ENCODE measurements around the gene OR7E24. TPM values are rescaled to one million over a fixed set of nuclear protein-coding genes. Genes with fewer than 3 reads are reported as not detected.
"Not testable (repeated sequence)": the region's sequence is repeated elsewhere in the genome, so short reads cannot be mapped to it uniquely, and the experiment has no call there.

Gene OR7E24
- not detected for total RNA-seq

- TF ChIP-seq POLR2AphosphoS5 (IDR thresholded peaks at IDR 0.05) (no peak), CTCF (IDR thresholded peaks at IDR 0.05) (no peak), EP300 (IDR thresholded peaks at IDR 0.05; ENCODE audit: low read depth) (no peak), POLR2A (IDR thresholded peaks at IDR 0.05) (no peak)
- 77 to 81% methylated on average over 1 of the region's 1 CpG for WGBS, 2 donors (ENCODE audit: low coverage in 1 of 2)
- intact Hi-C loops (cut with DNase I; ENCODE audit: low total_unique reads): no loop called here
- in situ Hi-C loops (cut with MboI; ENCODE audit: low pct_ligation_motif_present in 1 of 4, low pct_unique_long_range_greater_than_20kb in 1 of 4, low sequenced_read_pairs in 3 of 4): no loop called here
- Histone ChIP-seq H3K27ac (no peak within 1 kb of the TSS), H3K36me3 (no peaks in the 10 kb centered on the region), H3K27me3 (no peaks in the 10 kb centered on the region), H3K9me3 (no peaks in the 10 kb centered on the region), H3K4me1 (no peaks in the 10 kb centered on the region), H3K4me3 (no peak within 1 kb of the TSS)
- DNase-seq: no peak
These were observed at the start of gene OR7E24 for GRCh38 chr19:9250630-9251029. Gene OR7E24, plus strand, starts transcription at chr19:9250930. Its CDS starts 114 bp downstream, at chr19:9251044.

DNA sequence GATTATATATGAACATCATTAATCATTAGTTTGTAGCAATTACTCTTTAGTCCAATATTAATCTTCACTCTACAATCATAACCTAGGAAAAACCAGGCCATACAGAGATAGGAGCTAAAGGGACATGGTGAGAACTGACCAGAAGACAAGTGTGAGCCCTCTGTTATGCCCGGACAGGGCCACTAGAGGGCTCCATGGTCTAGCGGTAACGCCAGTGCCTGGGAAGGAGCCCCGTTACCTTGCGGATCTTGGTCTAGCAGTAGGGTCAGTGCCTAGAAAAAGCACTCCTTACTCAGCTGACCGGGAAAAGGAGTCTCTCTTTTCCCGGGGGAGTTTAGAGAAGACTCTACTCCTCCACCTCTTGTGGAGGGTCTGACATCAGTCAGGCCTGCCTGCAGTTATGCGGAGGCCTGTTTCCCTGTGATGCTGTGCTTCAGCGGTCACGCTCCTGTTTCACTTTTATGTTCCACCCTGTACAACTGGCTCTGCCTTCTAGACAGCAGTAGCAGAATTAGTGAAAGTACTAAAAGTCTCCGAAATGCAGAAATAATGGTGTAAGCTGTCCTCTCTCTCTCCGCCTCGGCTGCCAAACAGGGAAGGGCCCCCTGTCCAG lies 45.1 kb upstream of the OR7E24 start:
- Histone ChIP-seq H3K9me3 (no peaks in the 10 kb centered on the region), H3K27me3 (no peaks in the 10 kb centered on the region), H3K27ac (no peak overlapping the region), H3K4me1 (peaks cover 0 to 5% (median 2%) of the 10 kb centered on the region in 4 donors), H3K36me3 (no peaks in the 10 kb centered on the region), H3K4me3 (peak overlapping the region in 1 of 4 donors; percentile 35)
- 35% methylated on average over 13 of the region's 13 CpGs; no CpG with 5 or more reads in 1 of the 2 donors for WGBS, 2 donors (ENCODE audit: low coverage in 1 of 2)
- TF ChIP-seq CTCF (IDR thresholded peaks at IDR 0.05) (peak; percentile 70 to 89 (median 81)), POLR2A (IDR thresholded peaks at IDR 0.05) (no peak)
- in situ Hi-C loops (cut with MboI; ENCODE audit: low pct_ligation_motif_present in 1 of 4, low pct_unique_long_range_greater_than_20kb in 1 of 4, low sequenced_read_pairs in 3 of 4) (loop anchor here in 2 of 4 donors (10.0 kb wide), 1 partner anchor 589 kb away; no protein-coding TSS in a partner anchor), intact Hi-C loops (cut with DNase I; ENCODE audit: low total_unique reads) (no loop called here)
- peak; percentile 72 for DNase-seq

DNA sequence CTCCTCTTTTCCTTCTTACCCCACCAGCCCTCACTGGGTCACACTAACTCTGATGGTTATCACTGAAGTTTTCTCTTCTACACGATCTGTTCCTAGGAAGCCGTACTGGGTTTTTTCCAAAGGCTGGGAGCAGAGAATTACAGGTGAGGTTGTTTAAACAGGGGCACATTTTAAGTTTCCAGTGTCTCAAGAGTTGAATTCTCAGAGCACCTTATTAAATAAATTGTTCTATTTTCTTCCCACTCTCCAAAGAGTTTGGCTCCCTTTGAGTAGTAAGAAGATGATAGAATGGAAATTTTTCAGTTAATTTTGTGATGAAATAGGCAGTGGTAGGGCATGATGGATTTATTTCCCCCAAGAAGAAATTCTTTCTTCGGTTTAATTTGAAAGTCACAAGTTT lies 31.2 kb upstream of the OR7E24 start, which contains the start of gene OR7D4:
Gene OR7D4 (minus strand): TSS at position 101 of the 400 bp plus-strand sequence. CDS start 4,752 bp downstream, outside the sequence.
- WGBS, 2 donors (ENCODE audit: low coverage in 1 of 2): 61 to 81% methylated on average over 3 of the region's 3 CpGs
- DNase-seq: no peak
- H3K27me3 ChIP-seq: no peaks in the 10 kb centered on the region
- H3K27ac ChIP-seq: no peak within 1 kb of the TSS
- H3K4me1 ChIP-seq: no peaks in the 10 kb centered on the region
- in situ Hi-C loops (cut with MboI; ENCODE audit: low pct_ligation_motif_present in 1 of 4, low pct_unique_long_range_greater_than_20kb in 1 of 4, low sequenced_read_pairs in 3 of 4): no loop called here
- H3K9me3 ChIP-seq: no peaks in the 10 kb centered on the region
- TF ChIP-seq EP300 (IDR thresholded peaks at IDR 0.05; ENCODE audit: low read depth): no peak
- no peak for TF ChIP-seq POLR2AphosphoS5 (IDR thresholded peaks at IDR 0.05)
- no peak for TF ChIP-seq CTCF (IDR thresholded peaks at IDR 0.05)
- TF ChIP-seq POLR2A (IDR thresholded peaks at IDR 0.05): no peak
- no peaks in the 10 kb centered on the region for H3K36me3 ChIP-seq
- H3K4me3 ChIP-seq: no peak within 1 kb of the TSS
- intact Hi-C loops (cut with DNase I; ENCODE audit: low total_unique reads): loop anchor here (10.0 kb wide), 1 partner anchor 575 kb away; no protein-coding TSS in a partner anchor

- Histone ChIP-seq H3K27me3 (no peaks in the 10 kb centered on the region), H3K9me3 (no peaks in the 10 kb centered on the region), H3K4me3 (no peak overlapping the region), H3K27ac (no peak overlapping the region), H3K36me3 (no peaks in the 10 kb centered on the region), H3K4me1 (no peaks in the 10 kb centered on the region)
- in situ Hi-C loops (cut with MboI; ENCODE audit: low pct_ligation_motif_present in 1 of 4, low pct_unique_long_range_greater_than_20kb in 1 of 4, low sequenced_read_pairs in 3 of 4): no loop called here
- WGBS, 2 donors (ENCODE audit: low coverage in 1 of 2): 74 to 76% methylated on average over 3 to 5 of the region's 5 CpGs
- TF ChIP-seq EP300 (IDR thresholded peaks at IDR 0.05; ENCODE audit: low read depth) (no peak), POLR2A (IDR thresholded peaks at IDR 0.05) (no peak)
- intact Hi-C loops (cut with DNase I; ENCODE audit: low total_unique reads): no loop called here
- DNase-seq: no peak
These were observed 506 bp downstream of the OR7E24 start for GRCh38 chr19:9251236-9251635.

DNA sequence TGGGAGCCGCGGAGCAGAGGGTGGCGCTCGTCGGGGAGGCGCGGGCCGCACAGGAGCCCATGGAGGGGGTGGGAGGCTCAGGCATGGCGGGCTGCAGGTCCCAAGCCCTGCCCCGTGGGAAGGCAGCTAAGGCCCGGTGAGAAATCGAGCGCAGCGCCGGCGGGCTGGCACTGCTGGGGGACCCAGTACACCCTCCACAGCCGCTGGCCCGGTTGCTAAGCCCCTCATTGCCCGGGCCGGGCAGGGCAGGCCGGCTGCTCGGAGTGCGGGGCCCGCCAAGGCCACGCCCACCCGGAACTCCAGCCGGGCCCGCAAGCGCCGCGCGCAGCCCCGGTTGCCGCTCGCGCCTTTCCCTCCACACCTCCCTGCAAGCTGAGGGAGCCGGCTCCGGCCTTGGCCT lies 32.8 kb downstream of the OR7E24 start:
- H3K4me1 ChIP-seq; H3K4me3 ChIP-seq; H3K27me3 ChIP-seq; DNase-seq; in situ Hi-C loops (cut with MboI; ENCODE audit: low pct_ligation_motif_present in 1 of 4, low pct_unique_long_range_greater_than_20kb in 1 of 4, low sequenced_read_pairs in 3 of 4); H3K27ac ChIP-seq; H3K36me3 ChIP-seq; intact Hi-C loops (cut with DNase I; ENCODE audit: low total_unique reads): not testable (repeated sequence)
- 45% methylated on average over 21 of the region's 38 CpGs; no CpG with 5 or more reads in 1 of the 2 donors for WGBS, 2 donors (ENCODE audit: low coverage in 1 of 2)
- peaks cover 25 to 33% of the 10 kb centered on the region in 2 donors for H3K9me3 ChIP-seq
